Activated naive CD4-positive, alpha-beta T cell (primary cell): ENCODE results near the gene GALNT7.
A peak's percentile ranks its signal among the peaks of the same experiment; 100 is the strongest.

Source experiments
- DNase-seq, 4 experiments: peaks; one replicate each; lab custom pipeline; 2025; lab: John Stamatoyannopoulos, UW

The GALNT7 gene

DNA sequence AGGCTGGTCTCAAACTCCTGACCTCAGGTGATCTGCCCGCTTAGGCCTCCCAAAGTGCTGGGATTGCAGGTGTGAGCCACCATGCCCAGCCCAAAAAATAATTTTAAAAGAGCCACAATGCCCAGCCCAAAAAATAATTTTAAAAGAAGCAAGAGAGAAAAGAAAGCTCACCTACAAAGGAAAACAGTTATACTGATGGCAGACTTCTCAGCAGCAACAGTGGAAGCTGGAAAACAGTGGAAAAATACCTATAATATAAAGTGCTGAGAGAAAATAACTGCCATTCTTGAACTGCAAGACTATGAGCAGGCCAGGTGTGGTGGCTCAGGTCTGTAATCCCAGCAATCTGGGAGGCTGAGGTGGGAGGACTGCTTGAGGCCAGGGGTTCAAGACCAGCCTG is 178.9 kb downstream of the GALNT7 start:
- DNase-seq, result no peak

DNA sequence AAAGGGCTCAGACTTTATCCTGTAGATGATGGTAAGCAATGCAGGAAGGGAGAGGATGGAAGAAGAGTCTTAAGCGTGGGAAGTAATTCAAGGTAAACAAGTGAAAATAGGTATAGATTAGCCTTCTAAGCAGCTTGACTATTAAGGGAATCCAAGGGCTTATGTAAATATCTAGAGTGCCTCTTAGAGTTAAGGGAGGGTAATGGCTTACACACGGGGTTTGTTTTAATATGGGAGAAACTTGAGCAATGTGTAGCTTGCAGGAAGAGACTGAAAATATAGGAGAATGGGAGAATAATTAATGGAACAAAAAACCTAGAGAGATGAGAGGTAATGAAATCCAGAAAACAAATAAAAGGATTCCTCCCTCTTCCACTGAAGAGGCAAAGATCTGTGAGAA is 189.3 kb downstream of the GALNT7 start:
- no peak for DNase-seq

DNA sequence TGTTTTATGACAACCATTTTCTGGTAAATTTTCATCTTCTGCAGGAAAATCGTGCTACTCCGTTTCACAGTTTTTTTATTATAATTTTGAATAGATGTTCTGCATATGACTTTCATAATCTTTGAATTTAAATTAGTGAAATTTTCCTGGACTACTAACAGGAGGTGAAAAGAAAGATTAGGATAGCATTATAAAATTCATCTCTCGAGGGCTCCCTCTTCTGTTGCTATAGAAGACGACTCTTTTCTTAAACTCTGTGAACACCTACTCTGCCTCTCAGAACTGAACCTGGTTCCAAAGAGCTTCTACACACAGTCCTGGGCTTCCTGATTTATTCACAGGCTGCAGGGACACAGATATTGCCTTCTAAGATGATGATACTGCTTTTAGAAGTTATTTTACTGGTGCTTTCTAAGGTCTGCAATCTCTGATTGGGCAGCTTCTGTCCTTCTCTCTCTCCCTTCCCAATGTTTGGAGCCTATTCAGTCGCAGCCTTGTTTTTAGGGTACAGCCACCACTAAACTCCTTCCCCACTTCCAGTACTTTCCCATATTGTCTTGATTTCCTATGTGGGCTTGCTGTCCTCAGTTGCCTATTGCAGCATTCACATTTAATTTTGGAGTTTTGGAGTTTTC is 192.1 kb downstream of the GALNT7 start:
- DNase-seq, result no peak

- no peak for DNase-seq
These were observed 194.1 kb downstream of the GALNT7 start for GRCh38 chr4:173362666-173363065.

DNA sequence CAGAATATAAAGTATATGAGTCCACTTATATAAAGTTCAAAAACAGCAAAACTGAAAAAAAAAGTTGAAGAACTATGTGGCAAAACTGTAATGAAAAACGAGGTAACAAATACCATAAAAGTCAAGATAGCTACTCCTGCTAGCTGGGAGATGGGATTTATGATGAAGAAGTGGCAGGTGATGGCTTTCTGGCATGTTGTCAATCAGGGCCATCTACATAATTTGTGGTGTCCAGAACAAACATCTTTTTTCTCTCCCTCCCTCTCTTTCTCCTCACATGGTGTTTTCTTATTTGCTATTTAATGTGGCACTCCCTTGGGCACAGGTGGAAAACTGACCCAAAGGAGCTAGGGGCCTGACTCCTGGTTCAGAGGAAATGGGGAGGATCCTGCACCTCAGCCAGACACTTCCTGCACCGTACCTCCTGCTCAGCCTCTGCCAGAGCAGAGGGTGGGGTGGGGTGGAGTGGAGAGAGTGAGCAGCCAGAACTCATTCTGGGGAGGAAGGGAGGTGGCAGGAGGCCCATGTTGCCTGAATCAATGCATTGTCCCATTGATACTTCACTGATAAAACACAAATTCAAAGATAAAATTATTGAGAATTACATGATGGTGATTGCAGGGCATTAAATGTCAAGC is 196.9 kb downstream of the GALNT7 start:
- DNase-seq, result no peak

- DNase-seq, result no peak
These were observed 198.7 kb downstream of the GALNT7 start for GRCh38 chr4:173367285-173367684.

DNA sequence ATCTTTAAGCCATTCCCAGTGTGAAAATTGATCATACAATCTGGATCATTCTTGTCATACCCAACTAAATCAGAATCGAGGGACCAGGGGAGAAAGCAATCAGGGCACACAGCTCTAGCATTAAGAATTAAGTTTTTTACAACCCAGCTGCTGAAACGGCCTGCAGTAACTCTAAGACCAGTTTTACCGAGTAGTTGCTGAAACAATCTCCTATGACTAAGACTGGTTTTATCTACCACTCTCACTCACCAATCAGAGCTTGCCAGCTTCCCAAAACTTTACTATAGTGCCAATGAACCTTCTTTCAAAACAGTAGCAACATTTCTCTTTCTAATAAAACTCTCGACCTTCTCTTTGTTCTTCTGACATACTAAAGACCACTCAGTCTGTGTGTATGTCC is 199.3 kb downstream of the GALNT7 start:
- no peak for DNase-seq

- peak; percentile 48 to 64 (median 56) for DNase-seq
These were observed 201.5 kb downstream of the GALNT7 start for GRCh38 chr4:173370130-173370476.

DNA sequence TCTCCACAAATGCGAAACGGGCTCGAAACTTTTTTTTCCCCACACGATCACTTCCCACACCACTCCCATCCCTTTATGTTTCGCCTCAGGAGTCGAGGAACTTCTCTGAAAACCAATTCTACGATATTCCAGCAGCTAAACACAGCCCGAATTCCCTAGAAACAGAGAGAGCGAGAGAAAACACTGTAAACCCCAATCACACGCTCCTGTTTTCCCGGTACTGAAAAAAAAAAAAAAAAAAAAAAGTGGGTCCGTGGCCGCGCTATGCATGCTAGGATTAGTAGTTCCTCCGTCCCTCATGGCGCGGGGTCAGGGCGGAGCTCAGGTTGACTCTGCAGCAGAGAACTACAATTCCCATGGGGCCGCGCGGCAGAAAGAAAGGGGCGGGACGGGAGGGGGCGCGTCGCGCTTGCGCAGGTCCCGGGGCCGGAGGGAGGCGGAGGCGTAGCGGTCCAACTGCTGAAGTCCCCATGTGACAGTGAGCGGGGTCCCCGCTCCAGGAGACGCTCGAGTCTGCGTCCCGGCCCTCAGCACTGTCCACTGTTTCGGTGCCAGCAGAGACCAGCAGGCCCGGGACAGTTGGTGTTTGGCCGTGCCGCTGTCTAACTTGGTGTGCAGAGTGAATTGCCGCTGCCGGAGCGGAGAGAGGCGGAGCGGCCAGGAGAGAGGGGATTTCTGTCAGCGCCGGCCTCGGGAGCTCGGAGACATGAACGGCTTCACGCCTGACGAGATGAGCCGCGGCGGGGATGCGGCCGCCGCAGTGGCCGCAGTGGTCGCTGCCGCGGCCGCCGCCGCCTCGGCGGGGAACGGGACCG is 202.1 kb downstream of the GALNT7 start, which contains the start of gene SAP30:
Gene SAP30 (plus strand): TSS at position 478 of the 815 bp plus-strand sequence. CDS start 229 bp downstream, at position 707.
- peak; percentile 85 to 96 (median 92) for DNase-seq

GRCh38 chr4:173371292-173372192 is 202.9 kb downstream of the GALNT7 start:
- peak; percentile 4 to 25 (median 12) for DNase-seq
